ENCODE data around the gene HPCA. TPM values are rescaled to one million over a fixed set of nuclear protein-coding genes. Genes with fewer than 3 reads are reported as not detected.
A peak's percentile ranks its signal among the peaks of the same experiment; 100 is the strongest.
"Not testable (repeated sequence)": the region's sequence is repeated elsewhere in the genome, so short reads cannot be mapped to it uniquely, and the experiment has no call there.

Gene HPCA
- total RNA-seq, 2 donors from 2014 or later = not detected

- H3K36me3 ChIP-seq = no peaks in the 10 kb centered on the region
- ATAC-seq (ENCODE audit: insufficient number of reproducible peaks, low FRiP score, low read depth) (no peak), DNase-seq (ENCODE audit: low spot score) (no peak)
- H3K4me1 ChIP-seq (ENCODE audit: control insufficient read depth in 1 of 2, low read depth in 2 of 2) = peaks cover 3 to 11% of the 10 kb centered on the region in 2 donors
- H3K27ac ChIP-seq = no peak overlapping the region
- no peaks in the 10 kb centered on the region for H3K9me3 ChIP-seq
- no peak for TF ChIP-seq CTCF (IDR thresholded peaks at IDR 0.05)
- peak overlapping the region; percentile 89 for H3K4me3 ChIP-seq
- no peaks in the 10 kb centered on the region for H3K27me3 ChIP-seq (replicated peaks; ENCODE audit: insufficient read depth)
These were observed 15.7 kb downstream of the HPCA start for GRCh38 chr1:32901823-32902534.

- Histone ChIP-seq H3K4me1 (ENCODE audit: control insufficient read depth in 1 of 2, low read depth in 2 of 2) (peaks cover 3 to 11% of the 10 kb centered on the region in 2 donors), H3K9me3 (no peaks in the 10 kb centered on the region), H3K36me3 (no peaks in the 10 kb centered on the region), H3K4me3 (no peak overlapping the region), H3K27me3 (replicated peaks; ENCODE audit: insufficient read depth) (no peaks in the 10 kb centered on the region), H3K27ac (no peak overlapping the region)
- DNase-seq (ENCODE audit: low spot score) = no peak
- ATAC-seq (ENCODE audit: insufficient number of reproducible peaks, low FRiP score, low read depth) = no peak
- TF ChIP-seq CTCF (IDR thresholded peaks at IDR 0.05) = no peak
These were observed 16.2 kb downstream of the HPCA start for GRCh38 chr1:32902535-32902920.

GRCh38 chr1:32903991-32904785, 17.9 kb downstream of the HPCA start:
- Histone ChIP-seq H3K4me1 (ENCODE audit: control insufficient read depth in 1 of 2, low read depth in 2 of 2) (peaks cover 3 to 11% of the 10 kb centered on the region in 2 donors), H3K36me3 (no peaks in the 10 kb centered on the region), H3K4me3 (no peak overlapping the region), H3K27ac (no peak overlapping the region), H3K27me3 (replicated peaks; ENCODE audit: insufficient read depth) (no peaks in the 10 kb centered on the region), H3K9me3 (no peaks in the 10 kb centered on the region)
- no peak for ATAC-seq (ENCODE audit: insufficient number of reproducible peaks, low FRiP score, low read depth)
- no peak for DNase-seq (ENCODE audit: low spot score)
- TF ChIP-seq CTCF (IDR thresholded peaks at IDR 0.05) = no peak

GRCh38 chr1:32904797-32905196, 18.5 kb downstream of the HPCA start:
- no peak for TF ChIP-seq CTCF (IDR thresholded peaks at IDR 0.05)
- Histone ChIP-seq H3K4me1 (ENCODE audit: control insufficient read depth in 1 of 2, low read depth in 2 of 2) (peaks cover 3 to 11% of the 10 kb centered on the region in 2 donors), H3K27me3 (replicated peaks; ENCODE audit: insufficient read depth) (no peaks in the 10 kb centered on the region), H3K4me3 (no peak overlapping the region), H3K27ac (no peak overlapping the region), H3K9me3 (no peaks in the 10 kb centered on the region), H3K36me3 (no peaks in the 10 kb centered on the region)
- no peak for DNase-seq (ENCODE audit: low spot score)
- ATAC-seq (ENCODE audit: insufficient number of reproducible peaks, low FRiP score, low read depth) = no peak

GRCh38 chr1:32905588-32905987, 19.3 kb downstream of the HPCA start:
- not testable (repeated sequence) for H3K36me3 ChIP-seq; ATAC-seq (ENCODE audit: insufficient number of reproducible peaks, low FRiP score, low read depth); H3K9me3 ChIP-seq

More at GRCh38 chr1:32905588-32905987, 19.3 kb downstream of the HPCA start:
- not testable (repeated sequence) for H3K27me3 ChIP-seq (replicated peaks; ENCODE audit: insufficient read depth); H3K27ac ChIP-seq; H3K4me3 ChIP-seq; DNase-seq (ENCODE audit: low spot score); H3K4me1 ChIP-seq (ENCODE audit: control insufficient read depth in 1 of 2, low read depth in 2 of 2)

Measured in thoracic aorta (tissue), 2 donors.